ENCODE results near the gene FHAD1.

Gene FHAD1

DNA sequence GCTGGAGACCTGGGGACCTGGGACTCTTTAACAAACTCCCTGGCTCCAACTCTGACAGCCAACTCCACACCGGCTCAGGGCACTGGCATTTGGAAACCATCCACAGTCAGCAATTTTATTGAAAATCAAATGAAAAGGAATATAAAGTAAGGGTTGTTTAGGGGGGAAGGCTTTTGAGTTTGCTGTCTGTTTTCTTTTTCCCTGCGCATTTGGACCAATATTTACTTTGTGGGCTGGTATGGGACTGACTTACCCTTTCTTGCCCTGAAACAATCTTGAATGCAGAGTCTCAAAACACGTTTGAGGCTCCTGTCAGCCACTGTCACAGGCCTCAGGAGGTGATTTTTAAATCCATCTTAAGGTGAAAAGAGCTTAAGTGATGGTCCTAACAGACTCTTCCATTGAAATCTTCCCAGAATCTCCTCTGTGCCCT lies 147.3 kb downstream of the FHAD1 start:
- Histone ChIP-seq H3K27me3 (ENCODE audit: control insufficient read depth, insufficient read depth, low read length) (peaks cover 4% of the 10 kb centered on the region), H3K9ac (ENCODE audit: low read depth, low read length) (no peak overlapping the region), H3K4me3 (ENCODE audit: low read length) (no peak overlapping the region), H3K4me2 (ENCODE audit: low read length) (no peak overlapping the region), H3K4me1 (ENCODE audit: control insufficient read depth, insufficient read depth, low read length) (no peaks in the 10 kb centered on the region), H3K36me3 (ENCODE audit: insufficient read depth, low read length) (no peaks in the 10 kb centered on the region), H3K9me3 (replicated peaks; ENCODE audit: low read length) (no peaks in the 10 kb centered on the region)

DNA sequence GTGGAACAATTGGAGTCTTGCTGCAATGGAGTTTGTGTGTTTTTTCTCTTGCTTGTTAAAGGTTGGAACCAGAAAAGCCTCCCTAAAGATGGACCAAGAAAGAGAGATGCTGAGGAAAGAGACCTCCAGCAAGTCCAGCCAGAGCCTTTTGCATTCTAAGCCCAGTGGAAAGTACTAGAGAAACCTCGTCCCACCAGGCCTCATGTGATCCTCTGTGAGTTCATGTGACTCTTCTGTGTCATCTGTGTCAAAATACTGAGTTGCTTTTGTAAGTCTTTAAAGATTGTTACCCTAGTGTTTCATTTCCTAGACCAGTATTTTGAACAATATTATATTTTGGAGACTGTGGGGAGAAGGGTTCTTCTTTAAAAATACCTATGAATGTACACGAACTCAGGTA lies 150.2 kb downstream of the FHAD1 start:
- Histone ChIP-seq H3K9me3 (replicated peaks; ENCODE audit: low read length) (peaks cover 8% of the 10 kb centered on the region), H3K4me2 (ENCODE audit: low read length) (no peak overlapping the region), H3K36me3 (ENCODE audit: insufficient read depth, low read length) (no peaks in the 10 kb centered on the region), H3K27me3 (ENCODE audit: control insufficient read depth, insufficient read depth, low read length) (peaks cover 4% of the 10 kb centered on the region), H3K9ac (ENCODE audit: low read depth, low read length) (no peak overlapping the region), H3K4me1 (ENCODE audit: control insufficient read depth, insufficient read depth, low read length) (no peaks in the 10 kb centered on the region), H3K4me3 (ENCODE audit: low read length) (no peak overlapping the region)

- Histone ChIP-seq H3K9ac (ENCODE audit: low read depth, low read length) (no peak overlapping the region), H3K9me3 (replicated peaks; ENCODE audit: low read length) (peaks cover 8% of the 10 kb centered on the region), H3K36me3 (ENCODE audit: insufficient read depth, low read length) (no peaks in the 10 kb centered on the region), H3K27me3 (ENCODE audit: control insufficient read depth, insufficient read depth, low read length) (no peaks in the 10 kb centered on the region), H3K4me2 (ENCODE audit: low read length) (no peak overlapping the region), H3K4me1 (ENCODE audit: control insufficient read depth, insufficient read depth, low read length) (no peaks in the 10 kb centered on the region), H3K4me3 (ENCODE audit: low read length) (no peak overlapping the region)
Observed at GRCh38 chr1:15399710-15400109, 152.7 kb downstream of the FHAD1 start.

- Histone ChIP-seq H3K36me3 (ENCODE audit: insufficient read depth, low read length) (no peaks in the 10 kb centered on the region), H3K9me3 (replicated peaks; ENCODE audit: low read length) (peaks cover 8% of the 10 kb centered on the region), H3K27me3 (ENCODE audit: control insufficient read depth, insufficient read depth, low read length) (no peaks in the 10 kb centered on the region), H3K4me3 (ENCODE audit: low read length) (no peak overlapping the region), H3K9ac (ENCODE audit: low read depth, low read length) (no peak overlapping the region), H3K4me1 (ENCODE audit: control insufficient read depth, insufficient read depth, low read length) (no peaks in the 10 kb centered on the region), H3K4me2 (ENCODE audit: low read length) (no peak overlapping the region)
Observed at GRCh38 chr1:15400627-15401026, 153.6 kb downstream of the FHAD1 start.

DNA sequence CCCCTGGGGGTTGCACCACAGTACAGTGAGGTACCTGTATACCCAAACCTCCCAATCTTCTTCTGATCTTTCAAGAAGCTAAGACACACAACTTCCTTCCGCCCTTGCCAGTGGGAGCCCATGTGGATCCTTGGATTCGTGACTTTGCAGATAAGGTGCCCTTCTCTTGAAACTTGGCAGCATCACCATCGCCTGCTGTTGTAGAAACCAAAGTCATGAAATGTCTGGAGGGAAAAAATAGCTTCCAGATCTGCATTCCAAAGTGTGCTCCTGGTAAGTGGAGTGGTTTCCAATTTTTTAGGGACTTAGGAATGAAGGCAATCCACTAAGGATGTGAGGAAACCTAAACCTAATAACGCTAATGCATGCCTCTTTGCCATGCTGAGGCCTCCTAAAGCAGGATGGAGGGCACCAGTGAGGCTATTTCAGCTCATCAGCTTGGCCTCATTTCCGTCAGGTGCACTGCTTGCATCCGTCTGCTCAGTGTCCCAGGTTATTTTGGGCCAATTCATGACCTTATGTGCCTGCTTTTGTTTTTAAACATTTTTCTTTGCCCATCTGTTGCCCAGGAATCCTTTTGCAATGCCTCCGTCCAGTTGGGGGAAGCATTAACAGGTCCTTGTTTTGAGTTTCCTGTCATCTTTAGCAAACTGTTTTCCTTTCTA lies 154.5 kb downstream of the FHAD1 start:
- no peak overlapping the region for H3K4me2 ChIP-seq (ENCODE audit: low read length)
- H3K4me3 ChIP-seq (ENCODE audit: low read length), result no peak overlapping the region
- H3K9me3 ChIP-seq (replicated peaks; ENCODE audit: low read length), result peaks cover 8% of the 10 kb centered on the region
- no peaks in the 10 kb centered on the region for H3K27me3 ChIP-seq (ENCODE audit: control insufficient read depth, insufficient read depth, low read length)
- peaks cover under 1% of the 10 kb centered on the region for H3K4me1 ChIP-seq (ENCODE audit: control insufficient read depth, insufficient read depth, low read length)
- no peak overlapping the region for H3K9ac ChIP-seq (ENCODE audit: low read depth, low read length)
- no peaks in the 10 kb centered on the region for H3K36me3 ChIP-seq (ENCODE audit: insufficient read depth, low read length)

DNA sequence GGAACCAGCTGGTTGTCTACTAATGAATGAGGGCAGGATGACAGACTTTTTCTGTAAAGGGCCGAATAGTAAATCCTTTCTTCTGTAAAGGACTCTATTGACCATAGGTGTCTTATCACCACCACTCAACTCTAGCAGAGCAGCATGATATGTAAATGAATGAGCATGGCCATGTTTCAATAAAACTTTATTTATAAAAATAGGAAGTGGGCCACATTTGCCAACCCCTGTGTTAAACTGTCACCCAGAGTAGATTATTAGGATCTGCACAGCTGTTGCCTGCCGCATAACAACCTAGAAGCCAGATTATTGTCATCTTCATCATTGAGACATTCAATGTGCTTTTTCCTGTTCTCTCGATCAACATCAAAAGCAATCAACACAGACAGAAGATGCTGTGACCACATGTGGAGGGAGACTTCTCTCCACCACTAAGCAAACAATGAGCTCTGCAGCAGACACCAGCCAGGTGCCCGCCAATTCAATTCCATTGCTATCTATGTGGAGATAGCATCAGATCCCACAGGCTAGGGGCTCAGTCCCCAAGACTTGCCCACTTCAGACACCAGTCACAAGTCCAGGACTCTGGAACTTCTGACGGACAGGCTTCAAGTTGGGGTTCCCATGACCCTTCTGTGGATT lies 155.9 kb downstream of the FHAD1 start:
- Histone ChIP-seq H3K9me3 (replicated peaks; ENCODE audit: low read length) (peaks cover 8% of the 10 kb centered on the region), H3K4me1 (ENCODE audit: control insufficient read depth, insufficient read depth, low read length) (peaks cover 13% of the 10 kb centered on the region), H3K27me3 (ENCODE audit: control insufficient read depth, insufficient read depth, low read length) (no peaks in the 10 kb centered on the region)

GRCh38 chr1:15403962-15404580 lies 157.0 kb downstream of the FHAD1 start:
- Histone ChIP-seq H3K9ac (ENCODE audit: low read depth, low read length) (no peak overlapping the region), H3K4me2 (ENCODE audit: low read length) (no peak overlapping the region), H3K4me1 (ENCODE audit: control insufficient read depth, insufficient read depth, low read length) (peaks cover 20% of the 10 kb centered on the region), H3K36me3 (ENCODE audit: insufficient read depth, low read length) (no peaks in the 10 kb centered on the region), H3K4me3 (ENCODE audit: low read length) (no peak overlapping the region), H3K9me3 (replicated peaks; ENCODE audit: low read length) (peaks cover 8% of the 10 kb centered on the region), H3K27me3 (ENCODE audit: control insufficient read depth, insufficient read depth, low read length) (no peaks in the 10 kb centered on the region)

More for the DNA sequence above, 155.9 kb downstream of the FHAD1 start:
- Histone ChIP-seq H3K36me3 (ENCODE audit: insufficient read depth, low read length) (no peaks in the 10 kb centered on the region), H3K4me2 (ENCODE audit: low read length) (no peak overlapping the region), H3K4me3 (ENCODE audit: low read length) (no peak overlapping the region), H3K9ac (ENCODE audit: low read depth, low read length) (no peak overlapping the region)

DNA sequence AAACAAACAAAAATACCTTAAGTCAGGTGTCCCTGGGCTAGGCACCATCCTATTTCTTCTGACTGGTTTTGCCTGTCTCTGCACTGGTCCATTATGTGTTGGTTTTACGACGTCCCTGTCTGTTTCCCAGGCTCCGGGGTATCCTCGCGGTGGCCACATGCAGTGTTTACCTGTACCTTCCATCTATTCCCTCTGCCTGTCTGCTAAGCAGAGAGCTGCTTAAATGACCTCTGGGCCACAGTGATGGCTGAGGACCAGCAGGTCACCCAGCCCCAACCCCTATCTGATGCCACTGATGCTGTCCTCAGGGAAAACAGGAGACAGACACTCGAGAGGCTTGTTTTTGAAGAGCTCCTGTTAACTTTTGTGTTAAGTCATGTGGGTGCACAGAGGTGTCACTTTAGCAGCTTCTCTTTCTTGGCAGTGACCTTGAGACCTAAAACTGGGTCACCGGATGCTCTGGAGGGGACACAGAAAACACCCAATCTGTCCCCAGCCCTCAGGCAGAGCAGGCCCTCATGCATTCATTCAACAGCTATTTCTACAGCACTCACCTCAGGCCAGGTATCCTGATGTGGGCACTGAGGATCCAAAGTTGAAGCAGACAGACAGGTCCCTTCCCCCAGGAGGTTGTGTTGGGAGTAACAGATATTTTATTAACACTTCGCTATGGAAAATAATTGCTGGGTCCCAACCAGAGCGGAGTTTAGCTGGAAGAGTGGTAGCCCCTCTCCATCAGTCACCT lies 158.3 kb downstream of the FHAD1 start:
- Histone ChIP-seq H3K9me3 (replicated peaks; ENCODE audit: low read length) (no peaks in the 10 kb centered on the region), H3K9ac (ENCODE audit: low read depth, low read length) (no peak overlapping the region), H3K36me3 (ENCODE audit: insufficient read depth, low read length) (no peaks in the 10 kb centered on the region), H3K4me1 (ENCODE audit: control insufficient read depth, insufficient read depth, low read length) (peaks cover 23% of the 10 kb centered on the region), H3K4me3 (ENCODE audit: low read length) (no peak overlapping the region), H3K4me2 (ENCODE audit: low read length) (no peak overlapping the region), H3K27me3 (ENCODE audit: control insufficient read depth, insufficient read depth, low read length) (no peaks in the 10 kb centered on the region)

DNA sequence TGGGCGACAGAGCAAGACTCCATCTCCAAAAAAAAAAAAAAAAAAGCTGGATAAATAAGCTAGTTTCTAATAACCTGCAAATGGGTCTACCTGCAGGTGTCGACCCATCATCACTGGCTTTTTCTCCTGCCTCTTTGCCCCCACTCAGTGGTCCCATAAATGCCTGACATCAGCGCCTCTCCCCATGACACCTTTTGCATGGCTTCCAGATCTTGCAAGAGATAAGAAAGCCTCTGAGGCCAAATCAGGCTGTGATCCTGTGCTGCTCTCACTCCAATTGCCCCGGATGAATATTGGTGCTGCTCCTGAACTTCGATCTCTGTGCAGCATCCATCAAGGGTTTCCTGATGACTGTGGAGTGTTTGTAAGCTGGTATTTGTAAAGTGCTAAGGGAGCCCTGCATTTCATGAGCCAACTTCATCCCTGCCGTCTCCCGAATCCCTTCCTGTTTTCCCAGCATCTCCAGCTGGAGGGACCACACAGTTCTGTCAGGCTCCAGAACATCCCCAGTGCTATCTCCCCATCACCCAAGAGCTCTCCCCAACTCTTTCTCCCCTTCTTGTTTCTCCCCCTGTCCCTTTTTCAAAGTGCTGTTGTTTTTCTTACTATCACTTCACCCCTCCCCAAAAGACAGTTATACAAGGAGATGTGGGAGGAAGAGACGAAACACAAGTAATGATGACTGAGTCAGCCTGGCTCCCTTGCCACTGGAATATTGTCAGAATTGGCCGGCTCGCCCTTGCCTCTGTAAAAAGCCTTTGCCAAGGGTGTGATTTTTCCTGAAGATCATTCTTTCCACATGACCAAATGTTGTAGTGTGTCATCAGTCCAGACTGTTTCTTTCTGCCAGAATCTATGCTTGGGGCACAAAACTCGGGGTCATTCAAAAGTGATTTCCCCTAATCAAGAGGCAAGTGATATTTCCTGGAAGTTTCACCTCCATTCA lies 159.9 kb downstream of the FHAD1 start:
- Histone ChIP-seq H3K4me2 (ENCODE audit: low read length) (peak overlapping the region; percentile 48), H3K9ac (ENCODE audit: low read depth, low read length) (no peak overlapping the region), H3K27me3 (ENCODE audit: control insufficient read depth, insufficient read depth, low read length) (no peaks in the 10 kb centered on the region), H3K9me3 (replicated peaks; ENCODE audit: low read length) (no peaks in the 10 kb centered on the region), H3K4me3 (ENCODE audit: low read length) (peak overlapping the region; percentile 10), H3K4me1 (ENCODE audit: control insufficient read depth, insufficient read depth, low read length) (peaks cover 31% of the 10 kb centered on the region), H3K36me3 (ENCODE audit: insufficient read depth, low read length) (no peaks in the 10 kb centered on the region)

- H3K9me3 ChIP-seq (replicated peaks; ENCODE audit: low read length), result no peaks in the 10 kb centered on the region
- no peak overlapping the region for H3K9ac ChIP-seq (ENCODE audit: low read depth, low read length)
- no peak overlapping the region for H3K4me3 ChIP-seq (ENCODE audit: low read length)
- H3K27me3 ChIP-seq (ENCODE audit: control insufficient read depth, insufficient read depth, low read length), result no peaks in the 10 kb centered on the region
- no peaks in the 10 kb centered on the region for H3K36me3 ChIP-seq (ENCODE audit: insufficient read depth, low read length)
- H3K4me2 ChIP-seq (ENCODE audit: low read length), result peak overlapping the region; percentile 48
- peaks cover 38% of the 10 kb centered on the region for H3K4me1 ChIP-seq (ENCODE audit: control insufficient read depth, insufficient read depth, low read length)
Observed at GRCh38 chr1:15407580-15407979, 160.6 kb downstream of the FHAD1 start.

All from skeletal muscle satellite cell (primary cell).